ENCODE measurements around the gene ALK. TPM values are rescaled to one million over a fixed set of nuclear protein-coding genes. Genes with fewer than 3 reads are reported as not detected.

ALK gene
- total RNA-seq, 1 donor from 2014 or later = 0.14 TPM

DNA sequence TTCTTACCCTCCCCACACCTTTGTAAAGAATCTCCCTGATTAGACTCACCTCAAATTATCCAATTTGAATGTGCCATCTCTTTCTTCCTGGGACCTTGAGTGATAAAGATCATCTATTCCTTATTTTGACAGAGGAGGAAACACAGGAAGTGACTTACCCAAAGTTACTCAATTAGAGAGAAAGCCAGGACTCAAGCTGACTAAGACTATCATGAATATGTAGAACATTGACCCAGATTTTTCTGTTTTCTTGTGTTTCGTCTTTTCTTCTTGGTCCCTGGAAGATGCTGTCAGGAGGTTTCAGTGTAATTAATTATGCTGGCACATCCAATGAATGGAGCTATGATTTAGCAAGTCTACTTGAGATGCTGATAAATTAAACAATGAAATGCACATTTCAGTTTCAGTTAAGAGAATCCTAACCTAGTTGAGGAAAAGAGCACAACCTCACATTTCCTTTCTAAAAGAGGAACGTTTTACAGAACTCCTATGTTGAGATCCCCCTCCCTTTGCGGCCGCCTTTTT, 425.8 kb downstream of the ALK start:
- TF ChIP-seq, protein P1, sequence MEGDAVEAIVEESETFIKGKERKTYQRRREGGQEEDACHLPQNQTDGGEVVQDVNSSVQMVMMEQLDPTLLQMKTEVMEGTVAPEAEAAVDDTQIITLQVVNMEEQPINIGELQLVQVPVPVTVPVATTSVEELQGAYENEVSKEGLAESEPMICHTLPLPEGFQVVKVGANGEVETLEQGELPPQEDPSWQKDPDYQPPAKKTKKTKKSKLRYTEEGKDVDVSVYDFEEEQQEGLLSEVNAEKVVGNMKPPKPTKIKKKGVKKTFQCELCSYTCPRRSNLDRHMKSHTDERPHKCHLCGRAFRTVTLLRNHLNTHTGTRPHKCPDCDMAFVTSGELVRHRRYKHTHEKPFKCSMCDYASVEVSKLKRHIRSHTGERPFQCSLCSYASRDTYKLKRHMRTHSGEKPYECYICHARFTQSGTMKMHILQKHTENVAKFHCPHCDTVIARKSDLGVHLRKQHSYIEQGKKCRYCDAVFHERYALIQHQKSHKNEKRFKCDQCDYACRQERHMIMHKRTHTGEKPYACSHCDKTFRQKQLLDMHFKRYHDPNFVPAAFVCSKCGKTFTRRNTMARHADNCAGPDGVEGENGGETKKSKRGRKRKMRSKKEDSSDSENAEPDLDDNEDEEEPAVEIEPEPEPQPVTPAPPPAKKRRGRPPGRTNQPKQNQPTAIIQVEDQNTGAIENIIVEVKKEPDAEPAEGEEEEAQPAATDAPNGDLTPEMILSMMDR (IDR thresholded peaks at IDR 0.05; ENCODE audit: borderline replicate concordance) = no peak
- Histone ChIP-seq H3K4me3 (no peak overlapping the region), H3K4me1 (no peaks in the 10 kb centered on the region), H3K27me3 (ENCODE audit: low read depth) (peaks cover 5% of the 10 kb centered on the region), H3K9me3 (replicated peaks) (no peaks in the 10 kb centered on the region), H3K27ac (replicated peaks) (no peak overlapping the region), H3K36me3 (no peaks in the 10 kb centered on the region)
- intact Hi-C loops (cut with micrococcal nuclease) = no loop called here
- no peak for DNase-seq

DNA sequence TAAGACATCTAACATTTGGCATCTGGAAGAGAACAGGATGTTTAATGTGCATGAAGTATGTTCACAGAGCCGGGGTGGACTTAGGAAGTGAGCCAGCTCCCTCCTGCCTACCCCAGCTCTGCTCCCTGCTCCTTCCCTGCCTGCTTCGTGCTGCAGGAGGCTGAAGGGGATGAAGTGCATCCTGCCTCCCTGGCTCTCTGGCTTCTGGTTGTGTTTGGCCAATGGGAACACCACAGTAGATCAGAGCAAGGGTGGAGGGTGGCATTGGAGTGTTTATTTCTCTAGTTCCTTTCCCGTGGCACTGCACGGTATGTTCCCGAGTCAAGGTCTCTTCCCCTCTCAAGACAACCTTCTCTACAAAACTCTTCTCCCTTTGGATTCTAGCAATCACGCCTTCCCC, 426.3 kb downstream of the ALK start:
- Histone ChIP-seq H3K27me3 (ENCODE audit: low read depth) (no peaks in the 10 kb centered on the region), H3K36me3 (no peaks in the 10 kb centered on the region), H3K9me3 (replicated peaks) (no peaks in the 10 kb centered on the region), H3K4me3 (no peak overlapping the region), H3K27ac (replicated peaks) (no peak overlapping the region), H3K4me1 (no peaks in the 10 kb centered on the region)
- intact Hi-C loops (cut with micrococcal nuclease) = no loop called here
- DNase-seq = no peak
- TF ChIP-seq, protein P1 (IDR thresholded peaks at IDR 0.05; ENCODE audit: borderline replicate concordance) = no peak

DNA sequence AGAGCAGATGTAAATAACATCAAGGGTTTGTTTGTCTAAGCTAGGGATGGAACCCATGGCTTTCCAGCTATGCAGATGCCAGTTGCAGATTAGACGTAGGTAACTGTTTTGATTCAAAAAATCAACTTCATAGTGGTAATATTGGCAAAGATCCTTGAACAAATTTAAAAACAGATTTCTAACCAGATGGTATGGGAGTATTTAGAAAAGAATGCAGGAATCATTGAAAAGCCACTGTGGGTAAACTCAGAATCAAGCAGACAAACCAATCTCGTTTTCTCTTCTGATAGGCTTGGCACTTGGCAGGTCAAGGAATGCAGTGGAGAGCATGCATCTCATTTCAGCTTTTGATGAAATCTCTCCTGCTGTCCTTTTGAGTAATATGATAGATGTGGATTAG, 428.7 kb downstream of the ALK start:
- Histone ChIP-seq H3K36me3 (no peaks in the 10 kb centered on the region), H3K27me3 (ENCODE audit: low read depth) (no peaks in the 10 kb centered on the region), H3K4me1 (no peaks in the 10 kb centered on the region), H3K9me3 (replicated peaks) (no peaks in the 10 kb centered on the region), H3K27ac (replicated peaks) (no peak overlapping the region), H3K4me3 (no peak overlapping the region)
- TF ChIP-seq, protein P1 (IDR thresholded peaks at IDR 0.05; ENCODE audit: borderline replicate concordance) = no peak
- no peak for DNase-seq
- intact Hi-C loops (cut with micrococcal nuclease) = no loop called here

DNA sequence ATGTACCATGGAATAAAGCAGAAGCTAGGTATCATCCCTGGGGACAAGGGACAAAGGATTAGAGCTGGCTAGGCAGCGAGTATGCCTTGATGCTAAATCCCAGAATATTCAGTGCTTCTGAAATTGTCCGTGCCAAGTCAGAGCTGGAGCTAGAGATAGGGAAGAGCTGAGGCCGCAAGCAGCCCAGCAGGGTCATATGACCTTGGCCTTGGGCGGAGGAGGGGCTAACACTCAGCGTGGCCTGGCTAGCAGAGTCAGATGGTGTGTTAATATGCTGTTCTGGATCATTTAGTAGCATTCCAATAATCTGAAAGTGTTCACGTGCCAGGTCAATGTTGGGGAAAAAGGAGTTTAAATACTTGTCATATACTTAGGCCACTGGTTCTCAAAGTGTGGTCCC, 431.3 kb downstream of the ALK start:
- Histone ChIP-seq H3K4me1 (no peaks in the 10 kb centered on the region), H3K27ac (replicated peaks) (no peak overlapping the region), H3K9me3 (replicated peaks) (no peaks in the 10 kb centered on the region), H3K27me3 (ENCODE audit: low read depth) (no peaks in the 10 kb centered on the region), H3K36me3 (no peaks in the 10 kb centered on the region), H3K4me3 (no peak overlapping the region)
- no peak for DNase-seq
- intact Hi-C loops (cut with micrococcal nuclease) = no loop called here
- TF ChIP-seq, protein P1 (IDR thresholded peaks at IDR 0.05; ENCODE audit: borderline replicate concordance) = no peak

DNA sequence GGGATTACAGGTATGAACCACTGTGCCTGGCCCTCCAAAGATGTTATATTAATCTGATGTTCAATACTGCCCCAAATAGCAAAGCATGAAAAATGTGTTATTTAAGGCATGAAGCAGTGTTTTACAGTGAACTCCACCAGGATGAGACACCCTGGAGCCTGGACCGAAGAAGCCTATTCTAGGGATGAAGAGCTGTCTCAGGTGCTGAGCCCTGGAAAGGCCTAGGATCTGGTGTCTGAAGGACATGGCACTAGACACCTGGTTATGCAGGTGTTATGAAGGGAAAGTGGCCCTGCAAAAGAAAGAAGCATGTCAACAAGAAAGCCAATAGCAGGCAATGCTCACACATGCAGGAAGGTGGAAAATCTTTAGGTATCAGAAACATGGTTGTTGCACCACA, 431.8 kb downstream of the ALK start:
- Histone ChIP-seq H3K27me3 (ENCODE audit: low read depth) (no peaks in the 10 kb centered on the region), H3K27ac (replicated peaks) (no peak overlapping the region), H3K4me1 (no peaks in the 10 kb centered on the region), H3K9me3 (replicated peaks) (no peaks in the 10 kb centered on the region), H3K36me3 (no peaks in the 10 kb centered on the region), H3K4me3 (no peak overlapping the region)
- intact Hi-C loops (cut with micrococcal nuclease) = no loop called here
- no peak for DNase-seq
- TF ChIP-seq, protein P1 (IDR thresholded peaks at IDR 0.05; ENCODE audit: borderline replicate concordance) = no peak

Data from left ventricle myocardium inferior (tissue), 1 donor.